ENCODE results near the gene RPS18. TPM values are rescaled to one million over a fixed set of nuclear protein-coding genes. Genes with fewer than 3 reads are reported as not detected.

The RPS18 gene
- total and polyA plus RNA-seq, 4 donors: 742 to 1,432 (median 1,060) TPM

GRCh38 chr6:33251395-33252012 is 20.4 kb upstream of the RPS18 start:
- Histone ChIP-seq H3K9ac (ENCODE audit: low read depth in 1 of 2, low read length in 2 of 2) (no peak overlapping the region), H3K4me1 (ENCODE audit: control insufficient read depth in 4 of 4, insufficient read depth in 4 of 4, low read length in 3 of 4) (peaks cover 2 to 29% (median 23%) of the 10 kb centered on the region in 4 donors), H3K4me3 (ENCODE audit: low read depth in 1 of 3, low read length in 3 of 3) (no peak overlapping the region), H3K9me3 (ENCODE audit: control insufficient read depth in 4 of 4, low read length in 3 of 4) (no peaks in the 10 kb centered on the region), H3K36me3 (ENCODE audit: control insufficient read depth in 4 of 4, insufficient read depth in 3 of 4, low read depth in 1 of 4, low read length in 3 of 4) (peaks cover 0 to 6% (median 3%) of the 10 kb centered on the region in 4 donors), H3K27me3 (ENCODE audit: control insufficient read depth in 4 of 4, insufficient read depth in 4 of 4, low read length in 3 of 4) (no peaks in the 10 kb centered on the region), H3K27ac (ENCODE audit: low read depth in 1 of 2, low read length in 2 of 2) (no peak overlapping the region)
- 87% methylated on average over 6 of the region's 6 CpGs for WGBS
- TF ChIP-seq YY1 (IDR thresholded peaks at IDR 0.05) (no peak), FOXA1 (IDR thresholded peaks at IDR 0.05) (no peak), HNF4A (conservative IDR thresholded peaks at IDR 0.05) (no peak), NR2F2 (IDR thresholded peaks at IDR 0.05) (no peak), GABPA (IDR thresholded peaks at IDR 0.05 in 1 of 2, conservative IDR thresholded peaks at IDR 0.05 in 1 of 2) (no peak), FOXA2 (IDR thresholded peaks at IDR 0.05) (no peak), RXRA (IDR thresholded peaks at IDR 0.05) (no peak)
- TF ChIP-seq, protein P1, sequence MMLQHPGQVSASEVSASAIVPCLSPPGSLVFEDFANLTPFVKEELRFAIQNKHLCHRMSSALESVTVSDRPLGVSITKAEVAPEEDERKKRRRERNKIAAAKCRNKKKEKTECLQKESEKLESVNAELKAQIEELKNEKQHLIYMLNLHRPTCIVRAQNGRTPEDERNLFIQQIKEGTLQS (IDR thresholded peaks at IDR 0.05): no peak
- TF ChIP-seq, protein P2, sequence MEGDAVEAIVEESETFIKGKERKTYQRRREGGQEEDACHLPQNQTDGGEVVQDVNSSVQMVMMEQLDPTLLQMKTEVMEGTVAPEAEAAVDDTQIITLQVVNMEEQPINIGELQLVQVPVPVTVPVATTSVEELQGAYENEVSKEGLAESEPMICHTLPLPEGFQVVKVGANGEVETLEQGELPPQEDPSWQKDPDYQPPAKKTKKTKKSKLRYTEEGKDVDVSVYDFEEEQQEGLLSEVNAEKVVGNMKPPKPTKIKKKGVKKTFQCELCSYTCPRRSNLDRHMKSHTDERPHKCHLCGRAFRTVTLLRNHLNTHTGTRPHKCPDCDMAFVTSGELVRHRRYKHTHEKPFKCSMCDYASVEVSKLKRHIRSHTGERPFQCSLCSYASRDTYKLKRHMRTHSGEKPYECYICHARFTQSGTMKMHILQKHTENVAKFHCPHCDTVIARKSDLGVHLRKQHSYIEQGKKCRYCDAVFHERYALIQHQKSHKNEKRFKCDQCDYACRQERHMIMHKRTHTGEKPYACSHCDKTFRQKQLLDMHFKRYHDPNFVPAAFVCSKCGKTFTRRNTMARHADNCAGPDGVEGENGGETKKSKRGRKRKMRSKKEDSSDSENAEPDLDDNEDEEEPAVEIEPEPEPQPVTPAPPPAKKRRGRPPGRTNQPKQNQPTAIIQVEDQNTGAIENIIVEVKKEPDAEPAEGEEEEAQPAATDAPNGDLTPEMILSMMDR (IDR thresholded peaks at IDR 0.05; ENCODE audit: low read depth, low read length, missing input control): no peak
- TF ChIP-seq, protein P3, sequence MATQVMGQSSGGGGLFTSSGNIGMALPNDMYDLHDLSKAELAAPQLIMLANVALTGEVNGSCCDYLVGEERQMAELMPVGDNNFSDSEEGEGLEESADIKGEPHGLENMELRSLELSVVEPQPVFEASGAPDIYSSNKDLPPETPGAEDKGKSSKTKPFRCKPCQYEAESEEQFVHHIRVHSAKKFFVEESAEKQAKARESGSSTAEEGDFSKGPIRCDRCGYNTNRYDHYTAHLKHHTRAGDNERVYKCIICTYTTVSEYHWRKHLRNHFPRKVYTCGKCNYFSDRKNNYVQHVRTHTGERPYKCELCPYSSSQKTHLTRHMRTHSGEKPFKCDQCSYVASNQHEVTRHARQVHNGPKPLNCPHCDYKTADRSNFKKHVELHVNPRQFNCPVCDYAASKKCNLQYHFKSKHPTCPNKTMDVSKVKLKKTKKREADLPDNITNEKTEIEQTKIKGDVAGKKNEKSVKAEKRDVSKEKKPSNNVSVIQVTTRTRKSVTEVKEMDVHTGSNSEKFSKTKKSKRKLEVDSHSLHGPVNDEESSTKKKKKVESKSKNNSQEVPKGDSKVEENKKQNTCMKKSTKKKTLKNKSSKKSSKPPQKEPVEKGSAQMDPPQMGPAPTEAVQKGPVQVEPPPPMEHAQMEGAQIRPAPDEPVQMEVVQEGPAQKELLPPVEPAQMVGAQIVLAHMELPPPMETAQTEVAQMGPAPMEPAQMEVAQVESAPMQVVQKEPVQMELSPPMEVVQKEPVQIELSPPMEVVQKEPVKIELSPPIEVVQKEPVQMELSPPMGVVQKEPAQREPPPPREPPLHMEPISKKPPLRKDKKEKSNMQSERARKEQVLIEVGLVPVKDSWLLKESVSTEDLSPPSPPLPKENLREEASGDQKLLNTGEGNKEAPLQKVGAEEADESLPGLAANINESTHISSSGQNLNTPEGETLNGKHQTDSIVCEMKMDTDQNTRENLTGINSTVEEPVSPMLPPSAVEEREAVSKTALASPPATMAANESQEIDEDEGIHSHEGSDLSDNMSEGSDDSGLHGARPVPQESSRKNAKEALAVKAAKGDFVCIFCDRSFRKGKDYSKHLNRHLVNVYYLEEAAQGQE (IDR thresholded peaks at IDR 0.05): no peak
- TF ChIP-seq, protein P4, sequence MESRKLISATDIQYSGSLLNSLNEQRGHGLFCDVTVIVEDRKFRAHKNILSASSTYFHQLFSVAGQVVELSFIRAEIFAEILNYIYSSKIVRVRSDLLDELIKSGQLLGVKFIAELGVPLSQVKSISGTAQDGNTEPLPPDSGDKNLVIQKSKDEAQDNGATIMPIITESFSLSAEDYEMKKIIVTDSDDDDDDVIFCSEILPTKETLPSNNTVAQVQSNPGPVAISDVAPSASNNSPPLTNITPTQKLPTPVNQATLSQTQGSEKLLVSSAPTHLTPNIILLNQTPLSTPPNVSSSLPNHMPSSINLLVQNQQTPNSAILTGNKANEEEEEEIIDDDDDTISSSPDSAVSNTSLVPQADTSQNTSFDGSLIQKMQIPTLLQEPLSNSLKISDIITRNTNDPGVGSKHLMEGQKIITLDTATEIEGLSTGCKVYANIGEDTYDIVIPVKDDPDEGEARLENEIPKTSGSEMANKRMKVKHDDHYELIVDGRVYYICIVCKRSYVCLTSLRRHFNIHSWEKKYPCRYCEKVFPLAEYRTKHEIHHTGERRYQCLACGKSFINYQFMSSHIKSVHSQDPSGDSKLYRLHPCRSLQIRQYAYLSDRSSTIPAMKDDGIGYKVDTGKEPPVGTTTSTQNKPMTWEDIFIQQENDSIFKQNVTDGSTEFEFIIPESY (IDR thresholded peaks at IDR 0.05): no peak
- TF ChIP-seq, protein P5, sequence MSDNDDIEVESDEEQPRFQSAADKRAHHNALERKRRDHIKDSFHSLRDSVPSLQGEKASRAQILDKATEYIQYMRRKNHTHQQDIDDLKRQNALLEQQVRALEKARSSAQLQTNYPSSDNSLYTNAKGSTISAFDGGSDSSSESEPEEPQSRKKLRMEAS (IDR thresholded peaks at IDR 0.05): no peak
- DNase-seq (ENCODE audit: low spot score): no peak

GRCh38 chr6:33252759-33253158 is 19.1 kb upstream of the RPS18 start:
- Histone ChIP-seq H3K27ac (ENCODE audit: low read depth in 1 of 2, low read length in 2 of 2) (no peak overlapping the region), H3K4me3 (ENCODE audit: low read depth in 1 of 3, low read length in 3 of 3) (no peak overlapping the region), H3K9me3 (ENCODE audit: control insufficient read depth in 4 of 4, low read length in 3 of 4) (no peaks in the 10 kb centered on the region), H3K27me3 (ENCODE audit: control insufficient read depth in 4 of 4, insufficient read depth in 4 of 4, low read length in 3 of 4) (no peaks in the 10 kb centered on the region), H3K4me1 (ENCODE audit: control insufficient read depth in 4 of 4, insufficient read depth in 4 of 4, low read length in 3 of 4) (peaks cover 2 to 29% (median 23%) of the 10 kb centered on the region in 4 donors), H3K36me3 (ENCODE audit: control insufficient read depth in 4 of 4, insufficient read depth in 3 of 4, low read depth in 1 of 4, low read length in 3 of 4) (peaks cover 2 to 11% (median 4%) of the 10 kb centered on the region in 4 donors), H3K9ac (ENCODE audit: low read depth in 1 of 2, low read length in 2 of 2) (no peak overlapping the region)
- no peak for DNase-seq (ENCODE audit: low spot score)
- TF ChIP-seq TAF1 (conservative IDR thresholded peaks at IDR 0.05): no peak
- TF ChIP-seq, protein P5 (IDR thresholded peaks at IDR 0.05): no peak
- TF ChIP-seq FOXA2 (IDR thresholded peaks at IDR 0.05): no peak
- TF ChIP-seq, protein P4 (IDR thresholded peaks at IDR 0.05): no peak
- TF ChIP-seq, protein P1 (IDR thresholded peaks at IDR 0.05): no peak
- TF ChIP-seq RXRA (IDR thresholded peaks at IDR 0.05): no peak
- TF ChIP-seq, protein P3 (IDR thresholded peaks at IDR 0.05): no peak
